AG20443 (cell line): Measurements from ENCODE around the gene NDST3.

Experiments used
- DNase-seq: peaks from one replicate; pipeline ENCODE4 v3.0.0; 2012; ENCODE audit warnings: low spot score, mixed read lengths

NDST3 gene

GRCh38 chr4:118081434-118081833, 47.1 kb downstream of the NDST3 start:
- no peak for DNase-seq

DNA sequence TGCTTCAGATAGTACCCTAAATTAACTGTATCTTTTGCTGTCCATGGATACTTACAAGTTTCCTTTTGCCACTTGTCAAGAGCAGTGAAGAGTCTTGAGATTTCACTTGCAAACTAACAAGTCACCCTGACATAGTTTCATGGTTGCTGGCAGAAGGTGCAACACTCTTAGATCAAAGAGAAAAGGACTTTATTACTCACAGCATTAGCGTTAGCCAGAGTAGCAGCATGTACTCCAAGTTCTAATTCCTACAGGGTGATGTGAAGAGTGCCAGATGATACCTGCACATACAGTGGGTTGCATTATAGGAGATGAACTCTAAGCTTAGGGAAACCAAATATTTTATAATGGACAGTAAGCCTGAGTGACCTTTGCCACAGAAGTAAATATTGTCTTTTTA, 47.9 kb downstream of the NDST3 start:
- no peak for DNase-seq

DNA sequence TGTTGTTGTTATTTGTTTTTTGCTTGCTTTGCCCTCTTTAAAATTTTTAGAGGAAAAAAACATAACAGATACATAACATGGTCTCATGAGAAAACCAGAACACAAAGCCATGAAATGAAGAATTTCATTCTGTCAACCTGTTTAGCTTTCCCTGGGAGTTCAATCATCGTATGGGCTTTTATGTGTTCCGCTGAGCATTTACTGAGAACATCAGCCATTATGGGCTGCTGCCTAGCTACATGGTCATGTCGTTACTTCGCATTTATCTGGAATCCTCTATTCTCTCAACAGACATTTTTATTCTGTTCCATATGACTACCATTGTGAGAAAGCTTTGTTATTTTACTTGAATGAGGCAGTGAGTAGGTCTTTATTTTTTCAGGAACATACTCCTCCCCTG, 51.4 kb downstream of the NDST3 start:
- DNase-seq, result no peak

- DNase-seq, result peak; percentile 9
These were observed 52.1 kb downstream of the NDST3 start for GRCh38 chr4:118086344-118086743.

DNA sequence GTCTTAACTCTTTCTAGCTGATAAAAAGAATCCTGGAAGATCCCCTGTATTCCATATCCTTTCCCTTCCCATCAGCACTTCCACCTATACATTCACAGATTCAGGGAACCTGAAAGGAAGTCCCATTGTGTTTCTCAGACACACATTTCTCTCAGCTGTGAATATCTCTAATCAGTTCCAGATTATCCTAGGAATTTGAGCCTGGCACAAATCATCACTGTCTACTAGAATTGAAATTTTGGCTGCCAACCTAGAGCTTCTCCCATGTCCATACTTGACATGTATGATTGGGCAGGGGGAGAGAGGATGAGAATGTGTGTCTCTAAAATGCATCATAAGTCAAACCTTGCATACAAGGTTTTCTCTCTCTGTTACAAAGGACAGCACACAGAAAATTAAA, 53.1 kb downstream of the NDST3 start:
- DNase-seq, result no peak

DNA sequence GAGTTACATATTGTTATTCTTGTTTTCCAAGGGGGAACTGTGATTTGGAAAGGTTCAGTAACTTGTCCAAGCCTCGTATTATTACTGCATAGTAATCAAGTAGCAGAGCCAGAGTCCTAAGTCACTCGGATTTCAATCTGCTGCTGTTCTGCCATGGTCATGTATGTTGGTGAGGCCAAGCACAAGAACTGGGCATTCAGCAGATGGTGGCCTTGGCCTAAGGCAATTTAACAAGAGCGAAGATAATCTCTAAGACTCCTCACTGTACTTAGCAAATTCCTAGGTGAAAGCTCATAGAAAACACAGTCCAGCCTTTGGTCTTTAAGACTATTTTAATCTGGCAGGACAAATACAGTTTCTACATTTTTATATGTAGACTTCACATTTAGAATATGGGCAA, 64.8 kb downstream of the NDST3 start:
- DNase-seq, result no peak

- no peak for DNase-seq
These were observed 67.9 kb downstream of the NDST3 start for GRCh38 chr4:118102195-118102594.

- no peak for DNase-seq
These were observed 78.1 kb downstream of the NDST3 start for GRCh38 chr4:118112117-118113046.

GRCh38 chr4:118113220-118113619, 78.9 kb downstream of the NDST3 start:
- no peak for DNase-seq

DNA sequence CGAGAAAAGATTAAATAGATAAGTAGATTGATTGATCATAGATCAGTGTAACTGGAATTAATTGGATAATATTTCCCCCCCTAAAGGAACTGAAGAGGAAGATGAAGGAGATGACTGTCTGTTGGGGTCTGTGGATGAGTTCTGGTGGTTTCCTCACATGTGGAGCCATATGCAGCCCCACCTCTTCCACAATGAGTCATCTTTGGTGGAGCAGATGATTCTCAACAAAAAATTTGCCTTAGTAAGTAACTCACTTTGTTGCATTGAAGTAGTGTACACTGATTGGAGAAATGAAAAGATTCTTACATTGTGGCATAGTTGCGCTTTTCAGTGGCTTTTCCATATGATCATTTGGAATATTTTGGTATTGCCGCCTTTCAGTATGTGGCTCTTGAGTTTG, 80.4 kb downstream of the NDST3 start:
- DNase-seq, result no peak

DNA sequence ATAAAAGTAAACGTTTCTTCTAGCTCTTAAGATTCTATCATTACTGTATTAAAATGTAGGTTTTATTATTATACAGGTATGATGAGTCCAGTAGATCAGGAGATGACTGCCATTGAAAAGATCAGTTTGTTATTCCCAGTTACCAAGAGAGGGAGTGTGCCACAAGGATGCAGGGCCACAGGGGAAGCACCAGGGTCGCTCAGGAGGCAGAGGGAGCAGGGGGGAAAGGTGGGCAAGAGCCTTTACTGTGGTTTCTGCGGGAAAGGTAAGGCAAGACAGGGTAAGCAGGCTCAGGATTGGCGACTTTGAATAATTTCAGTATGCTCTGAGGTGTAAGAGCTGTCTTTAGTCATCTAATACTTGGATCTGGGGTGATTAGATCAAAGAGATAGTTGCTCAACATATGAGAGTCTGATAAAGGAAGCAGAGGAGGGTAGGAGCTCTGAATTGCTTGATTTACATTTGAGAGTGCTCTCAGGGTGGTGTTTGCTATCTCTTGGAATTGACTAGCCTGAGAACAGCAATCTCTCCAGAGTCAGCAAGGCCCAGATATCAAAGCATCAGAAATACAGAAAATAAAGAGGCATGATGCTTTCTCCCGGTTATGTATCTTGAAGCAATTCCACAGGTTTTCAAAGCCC, 86.0 kb downstream of the NDST3 start:
- no peak for DNase-seq

DNA sequence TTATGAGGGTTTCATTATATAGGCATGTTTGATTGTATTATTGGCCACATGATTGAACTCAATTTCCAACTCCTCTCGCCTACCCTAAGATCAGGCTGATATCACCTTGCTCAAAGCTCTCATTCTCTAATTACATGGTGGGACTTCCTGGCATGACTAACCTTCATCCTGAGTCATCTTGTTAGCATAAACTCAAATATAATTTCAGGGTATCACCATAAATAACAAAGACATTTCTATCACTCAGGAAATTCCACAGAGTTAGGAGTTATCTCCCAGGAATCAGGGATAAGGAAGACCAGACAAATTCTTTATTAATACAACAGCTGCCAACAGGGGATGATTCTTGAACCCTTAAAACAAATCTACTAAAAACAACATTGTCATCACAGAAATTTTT, 90.7 kb downstream of the NDST3 start:
- DNase-seq, result no peak

GRCh38 chr4:118139241-118139640, 105.0 kb downstream of the NDST3 start:
- DNase-seq, result no peak

- DNase-seq, result no peak
These were observed 107.0 kb downstream of the NDST3 start for GRCh38 chr4:118141240-118141639.

DNA sequence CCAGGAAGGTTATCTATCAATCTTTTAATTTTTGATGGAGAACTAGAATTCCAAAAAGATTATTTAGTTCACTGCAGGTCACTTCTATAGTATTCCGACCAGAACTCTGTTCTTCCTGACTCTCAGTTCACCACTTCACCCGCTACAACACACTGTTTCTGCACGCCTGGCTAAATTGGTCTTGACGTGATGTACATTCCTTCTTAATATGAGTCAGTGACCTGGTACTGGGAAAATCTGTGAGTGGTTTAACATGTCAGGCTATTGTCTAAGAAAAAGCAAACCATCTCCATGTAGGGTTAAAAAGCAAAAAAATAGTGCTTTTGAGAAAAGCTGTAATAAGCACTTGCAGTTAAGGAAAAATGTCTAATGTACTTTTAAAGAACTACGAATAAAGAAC, 120.4 kb downstream of the NDST3 start:
- DNase-seq, result peak; percentile 12

GRCh38 chr4:118155516-118155915, 121.2 kb downstream of the NDST3 start:
- DNase-seq, result no peak

DNA sequence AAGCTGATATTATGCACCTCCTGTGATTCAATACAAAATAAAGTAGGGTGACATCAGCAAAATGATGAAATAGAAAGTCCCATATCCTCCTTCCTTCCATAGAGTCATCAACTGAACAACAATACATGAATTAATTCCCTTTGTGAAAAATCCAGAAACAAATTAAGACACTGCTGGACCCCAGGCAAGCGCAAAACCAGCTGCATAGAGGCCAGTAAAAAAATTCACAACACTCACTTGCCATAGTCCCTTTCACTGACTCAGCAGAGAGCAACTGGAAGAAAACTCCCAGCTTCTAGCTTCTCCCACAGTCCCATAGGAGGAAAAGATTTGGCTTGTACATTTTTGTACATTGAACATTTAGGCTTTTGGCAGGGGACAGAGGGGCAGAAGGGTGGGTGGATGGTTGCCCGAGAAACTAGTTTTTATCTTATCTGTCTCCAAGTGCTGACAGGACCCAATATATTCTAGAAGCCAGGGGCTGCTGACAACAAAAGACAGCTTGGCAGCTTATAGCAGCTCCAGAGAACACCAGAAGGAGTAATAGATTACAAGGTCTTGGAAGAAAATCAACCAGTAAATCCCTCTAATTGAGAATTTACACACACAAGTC, 124.6 kb downstream of the NDST3 start:
- DNase-seq, result no peak

DNA sequence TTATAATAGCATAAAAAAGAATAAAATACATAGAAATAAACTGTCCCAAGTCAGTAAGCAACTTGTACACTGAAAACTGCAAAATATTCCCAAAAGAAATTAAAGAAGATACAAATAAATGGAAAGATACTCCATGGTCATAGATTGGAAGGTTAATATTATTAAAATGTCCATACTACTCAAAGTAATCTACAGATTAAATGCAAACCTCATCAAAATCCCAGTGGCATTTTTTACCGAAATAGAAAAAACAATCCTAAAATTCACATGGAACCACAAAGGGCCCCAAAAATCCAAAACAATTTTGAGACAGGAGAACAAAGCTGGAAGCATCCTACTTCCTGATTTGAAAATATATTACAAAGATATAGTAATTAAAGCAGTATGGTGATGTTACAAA, 133.0 kb downstream of the NDST3 start:
- DNase-seq, result no peak

DNA sequence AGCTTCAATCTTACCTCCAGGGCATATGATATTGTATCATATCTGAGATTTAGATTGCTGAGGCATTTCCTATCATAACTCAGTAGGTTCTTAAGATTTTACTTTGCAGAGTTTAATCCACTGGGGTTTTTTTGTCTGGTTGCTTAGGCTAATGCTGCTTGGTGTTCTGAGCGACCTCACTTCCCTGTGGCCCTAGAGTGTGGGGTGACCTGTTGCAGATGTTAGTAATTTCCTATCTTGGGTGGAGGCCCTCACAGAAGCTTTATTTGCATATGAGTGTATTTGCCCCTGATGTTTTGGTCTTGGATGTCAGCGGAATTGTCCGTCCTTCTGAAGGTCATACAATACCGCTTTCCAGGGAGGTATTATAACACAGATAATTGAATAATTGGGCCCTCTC, 137.1 kb downstream of the NDST3 start:
- DNase-seq, result no peak

DNA sequence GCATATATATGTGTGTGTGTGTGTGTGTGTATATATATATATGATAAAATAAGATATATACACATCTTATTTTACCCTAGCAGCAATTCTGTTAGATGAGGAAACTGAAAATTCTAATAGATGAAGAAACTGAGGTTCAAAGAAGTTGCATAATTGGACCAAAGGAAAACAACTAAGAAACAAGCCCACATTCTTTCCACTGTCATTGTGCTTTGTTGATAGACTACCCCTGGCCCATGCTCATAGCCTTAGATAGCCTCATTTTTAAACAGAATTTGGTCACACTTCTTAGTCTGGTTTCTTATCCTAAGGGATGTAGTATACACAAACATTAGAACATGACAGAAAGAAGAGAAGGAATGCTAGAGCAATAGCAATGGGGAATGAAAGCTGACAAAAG, 138.8 kb downstream of the NDST3 start:
- no peak for DNase-seq

GRCh38 chr4:118173956-118174725, 139.9 kb downstream of the NDST3 start:
- peak; percentile 31 for DNase-seq

GRCh38 chr4:118175506-118175905, 141.2 kb downstream of the NDST3 start:
- no peak for DNase-seq
